HG03135 (cell line): Measurements from ENCODE around the gene TDRD10.
"Not testable (repeated sequence)": the region's sequence is repeated elsewhere in the genome, so short reads cannot be mapped to it uniquely, and the experiment has no call there.

Source experiments
- ATAC-seq: cut with Tn5 transposase; IDR thresholded peaks from one replicate; pipeline ENCODE4 v1.9.1; 2021; ENCODE audit warnings: mild to moderate bottlenecking, moderate library complexity; ENCODE audit not compliant: unreplicated experiment

Gene TDRD10

DNA sequence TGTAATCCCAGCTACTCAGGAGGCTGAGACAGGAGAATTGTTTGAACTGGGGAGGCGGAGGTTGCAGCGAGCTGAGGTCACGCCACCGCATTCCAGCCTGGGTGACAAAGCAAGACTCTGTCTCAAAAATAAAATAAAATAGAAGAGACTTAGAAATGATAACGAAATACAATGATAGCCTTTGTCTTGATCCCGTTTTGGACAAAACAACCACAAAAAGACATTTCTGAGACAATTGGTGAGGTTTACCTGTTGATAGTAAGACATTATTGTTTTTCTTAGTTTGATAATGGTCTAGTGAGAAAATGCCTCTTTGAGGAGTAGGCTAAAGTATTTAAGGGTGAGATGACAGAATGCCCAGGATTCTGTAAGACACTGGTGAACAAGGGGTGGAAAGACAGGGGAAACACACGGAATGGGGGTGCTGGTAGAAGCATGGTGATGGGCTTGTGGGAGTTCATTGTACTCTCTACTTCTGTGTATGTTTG is 12.1 kb downstream of the TDRD10 start:
- ATAC-seq: no peak

- ATAC-seq: no peak
These were observed 15.6 kb downstream of the TDRD10 start for GRCh38 chr1:154517661-154518060.

- no peak for ATAC-seq
These were observed 17.6 kb downstream of the TDRD10 start for GRCh38 chr1:154519591-154519991.

GRCh38 chr1:154520333-154520732 is 18.3 kb downstream of the TDRD10 start:
- no peak for ATAC-seq

- no peak for ATAC-seq
These were observed 19.7 kb downstream of the TDRD10 start for GRCh38 chr1:154521695-154522094.

DNA sequence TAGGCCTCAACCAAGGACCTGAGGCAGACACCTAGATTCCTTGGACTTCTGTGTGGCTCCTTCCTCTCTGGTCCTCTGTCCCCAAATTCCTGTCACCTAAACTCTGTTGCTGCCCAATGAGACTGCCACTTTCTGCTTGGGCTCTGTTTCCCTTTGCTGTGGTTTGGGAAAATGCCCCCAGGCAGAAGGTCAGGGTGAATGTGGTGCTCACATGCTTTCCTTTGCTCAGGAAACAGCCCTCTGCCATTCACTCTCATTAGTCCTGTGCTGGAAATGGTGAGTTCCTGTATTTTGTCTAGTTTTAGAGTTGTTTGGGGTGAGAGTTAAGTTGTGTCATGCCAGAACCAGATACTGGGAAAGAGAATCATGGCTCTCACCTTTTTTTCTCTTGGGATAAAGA is 22.9 kb downstream of the TDRD10 start:
- ATAC-seq: no peak

DNA sequence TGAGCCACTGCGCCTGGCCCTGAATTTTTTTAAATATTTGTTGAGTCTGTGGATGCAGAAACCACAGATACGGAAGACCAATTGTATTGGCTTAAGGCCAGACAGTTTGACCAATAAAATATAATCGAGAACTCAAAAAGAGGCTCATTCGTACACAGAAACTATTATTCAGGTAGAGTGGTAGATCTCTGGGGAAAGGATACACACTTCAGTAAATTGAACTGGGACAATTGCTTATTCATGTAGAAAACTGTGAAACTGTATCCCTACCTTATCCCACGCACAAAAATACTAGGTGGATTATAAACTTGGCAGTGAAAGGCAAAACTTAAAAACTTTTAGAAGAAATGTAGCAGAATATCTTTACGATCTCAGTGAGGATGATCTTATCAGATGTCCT is 25.2 kb downstream of the TDRD10 start:
- no peak for ATAC-seq

DNA sequence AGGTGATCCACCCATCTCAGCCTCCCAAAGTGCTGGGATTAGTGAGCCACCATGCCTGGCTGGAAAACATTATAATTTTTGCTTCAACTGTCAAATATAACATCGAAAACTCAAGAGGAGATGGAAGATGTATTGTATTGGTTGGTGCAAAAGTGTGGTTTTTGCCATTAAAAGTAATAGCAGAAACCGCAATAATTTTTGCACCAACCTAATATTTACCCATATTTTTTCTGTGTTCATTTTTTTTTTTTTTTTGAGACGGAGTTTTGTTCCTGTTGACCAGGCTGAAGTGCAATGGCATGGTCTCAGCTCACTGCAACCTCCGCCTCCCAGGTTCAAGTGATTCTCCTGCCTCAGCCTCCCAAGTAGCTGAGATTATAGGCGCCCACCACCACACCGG is 27.3 kb downstream of the TDRD10 start:
- ATAC-seq: no peak

DNA sequence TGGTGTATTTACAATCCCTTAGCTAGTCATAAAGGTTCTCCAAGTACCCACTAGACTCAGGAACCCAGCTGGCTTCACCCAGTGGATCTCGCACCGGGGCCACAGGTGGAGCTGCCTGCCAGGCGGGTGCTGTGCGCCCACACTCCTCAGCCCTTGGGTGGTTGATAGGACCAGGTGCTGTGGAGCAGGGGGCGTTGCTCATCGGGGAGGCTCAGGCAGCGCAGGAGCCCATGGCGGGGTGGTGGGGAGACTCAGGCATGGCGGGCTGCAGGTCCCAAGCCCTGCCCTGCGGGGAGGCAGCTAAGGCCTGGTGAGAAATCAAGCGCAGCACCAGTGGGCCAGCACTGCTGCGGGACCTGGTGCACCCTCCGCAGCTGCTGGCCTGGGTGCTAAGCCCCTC is 29.9 kb downstream of the TDRD10 start:
- not testable (repeated sequence) for ATAC-seq

DNA sequence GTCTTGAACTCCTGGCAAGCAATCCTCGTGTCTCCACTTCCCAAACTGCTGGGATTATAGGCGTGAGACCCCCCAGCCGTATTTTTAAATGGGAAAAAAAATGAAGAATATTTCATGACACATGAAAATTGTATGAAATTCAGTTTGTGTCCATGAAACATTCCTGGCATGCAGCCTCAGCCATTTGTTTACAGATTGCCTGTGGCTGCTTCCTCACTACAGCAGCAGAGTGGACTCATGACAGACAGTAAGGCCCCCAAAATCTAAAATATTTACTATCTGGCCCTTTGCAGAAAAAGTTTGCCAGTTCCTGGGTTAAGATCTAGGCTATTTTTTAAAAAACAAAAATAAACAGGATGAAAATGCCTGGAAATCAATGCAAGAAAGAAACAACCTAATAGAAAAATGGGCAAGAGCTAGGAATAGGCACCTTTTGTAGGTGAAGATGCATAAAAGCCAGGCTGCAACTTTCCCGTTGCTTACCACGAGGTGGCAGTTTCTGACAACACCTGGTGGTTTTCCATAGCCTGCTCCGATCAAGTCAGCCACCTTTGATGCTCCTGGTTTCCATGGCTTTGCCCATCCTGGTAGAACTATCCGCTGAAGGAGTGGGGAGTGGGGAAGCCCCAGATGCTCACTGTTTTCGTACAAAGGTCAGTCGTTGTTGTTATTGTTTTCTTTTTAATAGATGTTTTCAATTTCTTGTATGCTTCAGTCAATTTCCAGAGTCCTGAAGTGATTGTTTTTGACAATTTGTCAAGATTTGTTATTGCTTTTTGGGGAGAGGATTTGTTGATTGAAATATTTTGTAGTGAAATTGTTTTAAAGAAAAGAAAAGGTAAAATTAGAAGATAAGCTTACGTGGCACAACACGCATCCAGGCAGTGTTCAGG is 32.2 kb downstream of the TDRD10 start:
- no peak for ATAC-seq

- ATAC-seq: no peak
These were observed 34.6 kb downstream of the TDRD10 start for GRCh38 chr1:154536570-154536969.

DNA sequence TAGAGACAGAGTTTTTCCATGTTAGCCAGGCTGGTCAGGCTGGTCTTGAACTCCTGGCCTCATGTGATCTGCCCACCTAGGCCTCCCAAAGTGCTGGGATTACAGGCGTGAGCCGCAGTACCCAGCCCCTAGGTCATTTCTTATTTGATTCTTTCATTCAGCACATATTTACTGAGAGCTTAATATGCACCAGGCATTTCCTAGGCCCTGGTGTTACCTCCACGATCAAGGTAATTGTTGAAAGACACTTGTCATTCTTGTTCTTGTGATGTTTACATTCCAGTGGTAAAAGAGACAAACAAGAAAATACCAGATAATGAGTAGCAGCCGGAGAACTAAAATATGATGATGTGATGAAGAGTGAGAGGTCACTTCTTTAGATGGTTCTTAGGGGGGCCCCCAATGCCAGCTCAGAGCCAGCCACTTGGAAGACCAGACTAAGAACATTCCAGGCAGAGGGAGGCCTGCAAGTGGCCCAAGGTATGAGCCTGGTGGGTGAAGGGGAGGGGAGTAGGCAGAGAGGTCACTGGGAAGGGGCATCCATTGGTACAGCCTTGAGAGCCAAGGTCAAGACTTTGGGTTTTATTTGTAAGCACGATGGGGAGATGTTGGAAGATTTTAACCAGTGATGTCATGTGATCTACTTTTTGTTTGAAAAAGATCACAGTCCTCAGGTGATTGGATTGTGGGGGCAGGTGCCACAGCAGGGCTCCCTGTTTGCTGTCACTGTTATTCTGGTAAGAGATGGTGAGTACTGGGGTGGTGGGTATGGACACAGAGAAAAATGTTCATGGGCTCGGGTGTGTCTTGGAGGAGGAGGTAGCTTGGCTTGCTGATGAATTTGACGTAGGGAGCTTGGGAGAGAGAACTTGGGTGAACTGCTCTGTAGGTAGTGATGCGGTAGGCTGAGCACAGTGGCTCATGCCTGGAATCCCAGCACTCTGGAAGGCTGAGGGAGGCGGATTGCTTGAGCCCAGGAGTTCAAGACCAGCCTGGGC is 37.8 kb downstream of the TDRD10 start:
- ATAC-seq: no peak

DNA sequence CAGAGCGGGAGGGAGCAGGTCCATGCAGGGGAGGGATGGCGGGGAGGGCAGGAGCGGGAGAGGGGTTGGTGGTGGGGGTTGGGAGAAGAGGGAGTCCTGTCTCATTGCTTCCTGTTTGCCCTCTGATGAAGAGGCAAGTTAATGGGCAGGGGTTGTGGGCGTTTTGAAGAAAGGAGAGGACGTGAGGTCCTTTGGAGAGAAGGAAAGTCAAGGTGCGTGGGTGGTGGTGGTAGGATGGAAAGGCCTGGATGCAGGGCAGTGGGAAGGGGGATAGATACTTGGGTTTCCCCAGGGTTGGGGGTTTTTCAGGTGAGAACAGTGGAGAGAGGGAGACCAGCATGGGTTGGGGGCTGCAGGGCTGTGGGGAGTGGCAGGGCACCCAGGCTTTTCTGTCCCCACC is 39.2 kb downstream of the TDRD10 start:
- no peak for ATAC-seq

- ATAC-seq: no peak
These were observed 44.4 kb downstream of the TDRD10 start for GRCh38 chr1:154546264-154547063.

- no peak for ATAC-seq
These were observed 45.2 kb downstream of the TDRD10 start for GRCh38 chr1:154547105-154547732.

DNA sequence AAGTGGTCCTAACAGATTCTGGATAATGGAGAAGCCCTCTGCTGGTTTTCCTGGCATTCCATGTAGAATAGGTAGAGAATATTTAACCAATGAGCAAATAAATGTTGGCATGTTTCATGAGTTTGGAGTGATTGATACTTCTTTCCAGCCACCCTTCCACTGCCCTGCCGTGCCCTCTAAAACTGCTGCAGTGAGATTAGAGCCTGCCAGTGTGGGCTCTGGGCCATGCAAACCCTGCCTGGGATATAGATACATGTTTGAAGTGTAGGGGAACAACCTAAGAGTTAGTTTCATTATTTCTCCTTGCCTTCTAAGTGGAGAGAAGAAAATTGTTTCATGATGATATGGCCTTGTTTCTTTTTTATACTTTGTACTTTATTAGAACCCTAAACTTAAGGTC is 46.0 kb downstream of the TDRD10 start:
- no peak for ATAC-seq

GRCh38 chr1:154549202-154549770 is 47.3 kb downstream of the TDRD10 start:
- no peak for ATAC-seq

- no peak for ATAC-seq
These were observed 48.1 kb downstream of the TDRD10 start for GRCh38 chr1:154550070-154550469.

DNA sequence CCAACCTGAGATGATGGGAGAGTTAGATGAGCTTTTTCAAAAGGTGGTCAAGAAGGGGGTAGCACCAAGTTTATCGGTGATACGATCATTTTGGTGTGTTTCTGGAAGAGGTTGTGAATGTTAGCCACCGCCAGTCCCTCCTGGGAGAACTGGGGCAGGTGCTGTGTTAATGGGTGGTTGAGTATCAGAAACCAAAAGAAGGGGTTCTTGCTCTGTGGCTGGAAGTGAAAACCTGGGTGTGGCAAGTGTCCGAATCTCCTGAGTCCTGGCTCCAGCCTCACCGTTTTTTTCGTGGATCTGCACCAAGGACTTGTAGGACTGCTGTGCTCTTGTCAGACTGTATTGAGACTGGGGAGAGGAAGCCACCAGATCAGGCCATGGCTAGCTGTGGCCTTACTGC is 48.6 kb downstream of the TDRD10 start:
- ATAC-seq: no peak

DNA sequence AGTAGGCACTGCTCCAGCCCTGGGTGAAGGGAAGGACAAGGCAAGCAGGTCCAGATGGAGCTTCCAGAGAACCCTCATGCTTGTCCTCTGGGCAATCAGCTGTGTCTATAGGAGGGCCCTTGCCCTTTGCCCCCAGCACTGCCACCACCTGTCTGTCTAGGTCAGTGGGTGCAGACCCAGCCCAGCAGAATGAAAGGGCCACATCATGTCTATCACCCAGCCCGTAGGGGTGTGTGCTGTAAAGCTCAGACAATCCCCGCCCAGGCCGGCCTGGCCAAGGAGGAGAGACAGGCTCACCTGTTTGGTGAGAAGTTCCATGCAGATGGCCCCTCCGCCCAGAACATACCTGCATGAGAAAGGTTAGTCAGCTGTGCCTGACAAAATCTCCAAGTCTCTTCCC is 49.5 kb downstream of the TDRD10 start:
- no peak for ATAC-seq
